NCI-H2196 treated with DMSO at 0.1 percent for 48 hours (cell line): ENCODE results near the gene P2RY14.
"Not testable (repeated sequence)": the region's sequence is repeated elsewhere in the genome, so short reads cannot be mapped to it uniquely, and the experiment has no call there.

Experiments
- DNase-seq: peaks from one replicate; lab custom pipeline; 2025; ENCODE audit not compliant: unreplicated experiment; lab: John Stamatoyannopoulos, UW

Gene P2RY14

GRCh38 chr3:151262871-151263525, 15.3 kb downstream of the P2RY14 start:
- DNase-seq: no peak

GRCh38 chr3:151259664-151260063, 18.7 kb downstream of the P2RY14 start:
- no peak for DNase-seq

DNA sequence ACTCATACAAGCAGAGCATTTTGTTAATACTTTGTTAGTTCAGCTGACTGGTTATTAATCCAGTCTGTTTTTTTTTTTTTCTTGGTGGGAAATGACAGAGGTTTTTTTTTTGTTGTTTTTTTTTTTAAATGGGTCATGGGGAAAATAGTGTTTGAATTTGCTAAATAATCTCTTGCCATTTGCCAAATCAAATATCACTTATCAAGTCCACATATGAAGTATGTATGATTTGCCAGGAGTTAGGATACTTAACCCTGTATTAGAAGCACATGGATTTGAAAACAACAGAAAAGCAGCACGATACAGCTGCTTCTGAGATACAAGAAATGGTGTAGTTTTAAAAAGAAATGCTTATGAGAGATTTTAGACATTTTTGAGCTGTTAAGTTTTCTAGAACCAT, 21.6 kb downstream of the P2RY14 start:
- no peak for DNase-seq

- no peak for DNase-seq
These were observed 29.5 kb downstream of the P2RY14 start for GRCh38 chr3:151248772-151249337.

DNA sequence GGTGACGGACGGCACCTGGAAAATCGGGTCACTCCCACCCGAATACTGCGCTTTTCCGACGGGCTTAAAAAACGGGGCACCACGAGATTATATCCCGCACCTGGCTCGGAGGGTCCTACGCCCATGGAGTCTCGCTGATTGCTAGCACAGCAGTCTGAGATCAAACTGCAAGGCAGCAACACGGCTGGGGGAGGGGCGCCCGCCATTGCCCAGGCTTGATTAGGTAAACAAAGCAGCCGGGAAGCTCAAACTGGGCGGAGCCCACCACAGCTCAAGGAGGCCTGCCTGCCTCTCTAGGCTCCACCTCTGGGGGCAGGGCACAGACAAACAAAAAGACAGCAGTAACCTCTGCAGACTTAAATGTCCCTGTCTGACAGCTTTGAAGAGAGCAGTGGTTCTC, 36.3 kb downstream of the P2RY14 start:
- not testable (repeated sequence) for DNase-seq

- DNase-seq: no peak
These were observed 41.6 kb downstream of the P2RY14 start for GRCh38 chr3:151236736-151237135.

GRCh38 chr3:151236316-151236715, 42.0 kb downstream of the P2RY14 start:
- no peak for DNase-seq

GRCh38 chr3:151234825-151235224, 43.5 kb downstream of the P2RY14 start:
- no peak for DNase-seq

DNA sequence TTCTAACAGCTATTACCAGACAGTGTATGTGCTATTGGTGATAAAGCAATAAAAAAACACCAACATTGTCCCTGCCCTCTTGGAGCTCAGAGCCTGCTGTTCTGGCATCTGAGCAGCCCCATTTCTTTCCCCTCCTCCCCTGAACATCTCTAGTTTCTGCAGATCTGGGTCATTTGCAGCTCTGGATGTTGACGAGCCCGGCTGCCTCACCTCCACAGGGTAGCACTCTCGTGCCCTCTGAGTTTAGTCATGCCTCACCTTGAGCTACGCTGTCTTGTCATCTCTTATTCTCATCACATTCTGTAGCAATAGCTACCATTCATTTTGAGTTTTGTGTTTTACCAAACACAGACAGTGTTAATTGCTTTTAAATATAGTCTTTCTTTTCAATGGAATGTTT, 45.4 kb downstream of the P2RY14 start:
- no peak for DNase-seq

GRCh38 chr3:151232403-151232802, 45.9 kb downstream of the P2RY14 start:
- not testable (repeated sequence) for DNase-seq

- DNase-seq: no peak
These were observed 47.7 kb downstream of the P2RY14 start for GRCh38 chr3:151230646-151231045.

DNA sequence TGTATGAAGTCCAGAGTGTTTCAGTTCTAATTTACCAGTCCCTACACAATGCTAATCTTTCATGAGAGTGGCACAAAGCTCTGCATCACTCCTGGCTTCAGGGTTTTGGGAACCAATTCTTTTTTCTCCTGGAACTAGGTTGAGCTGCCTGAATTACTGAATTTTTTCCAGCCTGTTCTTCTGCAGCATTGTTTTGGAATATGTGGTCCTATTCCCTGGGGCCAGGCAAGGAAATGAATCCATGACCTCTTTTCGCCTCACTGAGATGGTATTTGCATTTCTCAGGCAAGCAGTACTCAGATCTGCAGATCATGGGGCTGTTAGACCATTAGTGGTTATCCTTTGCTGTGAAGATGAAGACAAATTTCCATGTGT, 49.7 kb downstream of the P2RY14 start:
- no peak for DNase-seq

- no peak for DNase-seq
These were observed 50.3 kb downstream of the P2RY14 start for GRCh38 chr3:151227807-151228665.

GRCh38 chr3:151227266-151227806, 51.0 kb downstream of the P2RY14 start:
- no peak for DNase-seq

DNA sequence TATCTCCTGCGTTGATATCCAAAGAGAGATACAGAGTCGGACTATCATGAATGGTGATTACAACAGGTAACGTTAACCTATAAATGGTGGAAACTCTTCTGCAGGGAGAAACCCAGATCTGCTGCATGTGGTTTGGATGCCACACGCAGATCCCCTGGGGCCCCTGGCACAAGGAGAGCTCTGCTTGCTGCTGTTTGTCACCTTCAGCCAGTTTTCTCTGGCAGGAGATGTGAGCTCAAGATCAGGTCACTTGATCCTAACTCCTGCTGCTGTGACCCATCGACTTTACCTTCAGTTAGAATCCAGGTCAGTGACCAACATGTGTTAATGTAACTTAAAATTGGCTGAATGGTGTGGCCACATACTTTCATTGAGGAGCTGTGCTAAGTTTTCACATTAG, 51.5 kb downstream of the P2RY14 start:
- DNase-seq: no peak

DNA sequence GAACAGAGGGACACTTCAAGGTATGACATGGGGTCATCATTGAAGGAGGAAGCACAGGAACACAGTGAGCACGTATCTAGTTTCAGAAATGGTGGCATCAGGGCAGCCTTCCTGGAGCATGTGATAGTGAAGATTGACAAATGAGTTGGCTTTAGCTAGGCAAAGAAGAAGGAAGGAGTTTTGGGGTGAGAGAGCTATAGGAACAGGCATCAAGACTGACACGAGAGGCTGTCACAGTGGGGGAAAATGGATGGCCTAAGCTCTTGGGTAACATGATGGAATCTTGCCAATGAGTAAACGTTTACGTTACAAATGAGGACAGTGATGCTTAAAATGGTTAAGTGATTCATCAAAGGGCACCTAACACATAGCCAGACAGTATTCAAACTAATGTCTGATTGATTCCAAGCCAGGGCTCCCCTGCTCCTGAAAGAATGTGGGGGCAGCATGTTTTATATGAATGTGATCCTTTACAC, 52.2 kb downstream of the P2RY14 start:
- DNase-seq: no peak

DNA sequence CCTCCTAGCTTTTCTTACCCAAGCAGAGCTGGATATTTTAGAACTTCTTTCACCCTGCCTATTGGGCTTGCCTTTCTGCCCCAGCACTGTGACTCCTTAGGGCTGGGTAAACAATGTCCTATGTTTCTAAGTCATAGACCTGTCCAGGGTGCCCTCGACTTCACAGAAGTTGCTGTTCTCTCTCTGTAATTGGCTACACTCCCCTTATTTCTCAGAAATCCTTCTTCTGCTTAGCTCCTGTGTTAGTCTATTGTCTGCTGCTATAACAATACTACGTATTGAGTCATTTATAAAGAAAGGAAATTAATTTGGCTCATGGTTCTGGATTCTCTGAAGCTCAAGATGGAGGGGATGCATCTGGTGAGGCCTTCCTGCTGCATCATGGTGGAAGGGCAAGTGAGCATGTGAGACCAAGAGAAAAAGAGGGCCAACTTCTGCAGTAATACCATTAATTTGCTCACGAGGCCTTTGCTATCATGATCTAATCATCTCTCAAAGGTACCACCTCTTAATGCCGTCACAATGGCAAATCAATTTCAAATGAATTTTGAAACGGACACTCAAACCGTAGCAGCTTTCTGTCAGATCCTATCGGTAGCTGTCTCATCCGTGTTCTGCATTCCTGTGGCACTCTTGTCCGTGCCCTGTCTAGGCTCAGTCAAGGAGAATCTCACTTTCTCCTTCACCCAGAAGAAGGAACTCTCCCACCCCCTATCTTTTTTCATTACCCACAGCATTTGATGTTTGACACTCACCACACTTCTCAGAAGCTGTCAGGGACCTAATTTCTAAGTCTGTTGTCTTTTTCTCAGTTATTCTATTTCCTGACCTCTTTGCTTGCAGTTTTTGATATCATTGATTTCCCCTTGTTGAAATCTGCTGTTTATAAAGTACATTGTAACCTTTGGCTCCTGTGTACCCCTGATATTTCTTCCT, 53.0 kb downstream of the P2RY14 start:
- no peak for DNase-seq

GRCh38 chr3:151224268-151224866, 54.0 kb downstream of the P2RY14 start:
- DNase-seq: no peak

DNA sequence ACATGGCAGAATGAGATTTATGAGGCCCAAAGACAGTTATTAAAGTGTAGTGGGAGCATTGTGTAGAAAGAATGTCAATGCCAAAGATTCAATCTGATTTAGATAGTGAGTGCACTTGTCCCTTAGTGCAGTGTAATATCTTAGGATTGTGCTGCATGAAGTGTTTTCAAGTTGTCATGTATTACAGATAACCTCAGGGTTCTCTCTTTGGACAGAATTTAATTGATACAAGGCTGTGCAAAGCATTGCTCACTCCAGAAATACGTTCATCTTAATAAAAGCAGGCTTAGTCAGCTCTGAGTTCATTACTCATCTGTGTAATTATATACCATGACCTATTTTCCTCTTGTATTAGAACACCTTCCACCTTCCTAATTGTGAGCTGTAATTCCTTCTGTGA, 59.3 kb downstream of the P2RY14 start:
- DNase-seq: no peak

- no peak for DNase-seq
These were observed 60.2 kb downstream of the P2RY14 start for GRCh38 chr3:151218136-151218535.
